GM12864 (cell line): Measurements from ENCODE around the gene ALK.

Experiments
- DNase-seq: peaks from one replicate; pipeline ENCODE4 v3.0.0-alpha.2; 2011; ENCODE audit warnings: low read depth
- H3K4me3 ChIP-seq: 2 replicates; pipeline ENCODE4 v1.5.1; 2011; ENCODE audit warnings: mild to moderate bottlenecking, low read depth, low read length, control low read depth
- CTCF ChIP-seq: IDR thresholded peaks from 2 replicates; pipeline ENCODE4 v1.5.1; 2011; ENCODE audit warnings: low read depth, mild to moderate bottlenecking, moderate library complexity, low read length, control low read depth, inconsistent platforms; ENCODE audit errors: missing control alignments

Gene ALK

GRCh38 chr2:29475499-29475898 is 445.9 kb downstream of the ALK start:
- no peak for DNase-seq
- no peak overlapping the region for H3K4me3 ChIP-seq
- TF ChIP-seq CTCF, result no peak

GRCh38 chr2:29469961-29470360 is 451.4 kb downstream of the ALK start:
- H3K4me3 ChIP-seq, result no peak overlapping the region
- TF ChIP-seq CTCF, result no peak
- no peak for DNase-seq

- H3K4me3 ChIP-seq, result no peak overlapping the region
- TF ChIP-seq CTCF, result no peak
Measured at GRCh38 chr2:29469516-29469915, 451.9 kb downstream of the ALK start.

GRCh38 chr2:29463181-29463900 is 458.0 kb downstream of the ALK start:
- no peak for TF ChIP-seq CTCF
- DNase-seq, result no peak
- no peak overlapping the region for H3K4me3 ChIP-seq

More at GRCh38 chr2:29469516-29469915, 451.9 kb downstream of the ALK start:
- no peak for DNase-seq

- DNase-seq, result no peak
- no peak overlapping the region for H3K4me3 ChIP-seq
- TF ChIP-seq CTCF, result no peak
Measured at GRCh38 chr2:29462293-29462692, 459.1 kb downstream of the ALK start.

- DNase-seq, result no peak
- H3K4me3 ChIP-seq, result no peak overlapping the region
- TF ChIP-seq CTCF, result no peak
Measured at GRCh38 chr2:29460190-29460589, 461.2 kb downstream of the ALK start.
